T47D (cell line): ENCODE measurements around the gene CIAO1.
"Not testable (repeated sequence)": the region's sequence is repeated elsewhere in the genome, so short reads cannot be mapped to it uniquely, and the experiment has no call there.

Source experiments
- DNase-seq, 2 experiments: peaks; one replicate each; pipeline versions ENCODE4 v3.0.0 to v3.0.0-alpha.2; 2011 to 2012; ENCODE audit warnings: low read depth in 1 of 2, low spot score in 1 of 2
- JUND ChIP-seq: IDR thresholded peaks from 2 replicates; pipeline ENCODE4 v1.6.1; 2012; ENCODE audit warnings: low read depth
- in situ Hi-C: cut with HindIII; loops from 2 replicates; pipeline ENCODE4 v1.10.0; 2016; ENCODE audit warnings: low sequenced_read_pairs, low pct_unique_long_range_greater_than_20kb

CIAO1 gene

GRCh38 chr2:96267159-96267971 lies 1.3 kb downstream of the CIAO1 start:
- TF ChIP-seq JUND = no peak
- in situ Hi-C loops = no loop called here
- peak in 1 of 2 experiments; percentile 35 for DNase-seq

- in situ Hi-C loops = no loop called here
- TF ChIP-seq JUND = no peak
- peak in 1 of 2 experiments; percentile 15 for DNase-seq
Measured at GRCh38 chr2:96271995-96272394, 6.0 kb downstream of the CIAO1 start.

GRCh38 chr2:96273763-96274162 lies 7.7 kb downstream of the CIAO1 start:
- no peak for DNase-seq
- in situ Hi-C loops = no loop called here

GRCh38 chr2:96274355-96275056 lies 8.5 kb downstream of the CIAO1 start:
- no peak for DNase-seq
- TF ChIP-seq JUND = no peak
- in situ Hi-C loops = no loop called here

More at GRCh38 chr2:96273763-96274162, 7.7 kb downstream of the CIAO1 start:
- TF ChIP-seq JUND = no peak

GRCh38 chr2:96276787-96277499 lies 10.9 kb downstream of the CIAO1 start:
- in situ Hi-C loops = no loop called here
- DNase-seq = no peak

GRCh38 chr2:96287273-96287856 lies 21.3 kb downstream of the CIAO1 start:
- in situ Hi-C loops = no loop called here
- no peak for TF ChIP-seq JUND
- no peak for DNase-seq

More at GRCh38 chr2:96276787-96277499, 10.9 kb downstream of the CIAO1 start:
- no peak for TF ChIP-seq JUND

GRCh38 chr2:96291751-96292150 lies 25.7 kb downstream of the CIAO1 start:
- in situ Hi-C loops = no loop called here

GRCh38 chr2:96294271-96294670 lies 28.2 kb downstream of the CIAO1 start:
- in situ Hi-C loops, DNase-seq: not testable (repeated sequence)

More at GRCh38 chr2:96291751-96292150, 25.7 kb downstream of the CIAO1 start:
- TF ChIP-seq JUND = no peak
- DNase-seq = peak in 1 of 2 experiments; percentile 65

GRCh38 chr2:96296925-96297324 lies 30.9 kb downstream of the CIAO1 start:
- TF ChIP-seq JUND = no peak

GRCh38 chr2:96301865-96302264 lies 35.8 kb downstream of the CIAO1 start:
- in situ Hi-C loops = no loop called here
- TF ChIP-seq JUND = no peak

More at GRCh38 chr2:96296925-96297324, 30.9 kb downstream of the CIAO1 start:
- in situ Hi-C loops = no loop called here
- no peak for DNase-seq

GRCh38 chr2:96304606-96305005 lies 38.6 kb downstream of the CIAO1 start:
- in situ Hi-C loops = no loop called here
- no peak for TF ChIP-seq JUND
- no peak for DNase-seq

More at GRCh38 chr2:96301865-96302264, 35.8 kb downstream of the CIAO1 start:
- no peak for DNase-seq

- no peak for TF ChIP-seq JUND
- DNase-seq = peak; percentile 41 to 88
- in situ Hi-C loops = no loop called here
Measured at GRCh38 chr2:96305091-96305978, 39.3 kb downstream of the CIAO1 start, which contains the start of gene SNRNP200. SNRNP200 (minus strand) TSS chr2:96305546; CDS start chr2:96305437, 109 bp downstream.
